Muscle of arm (tissue), 12 donors: ENCODE results near the gene AURKA. TPM values are rescaled to one million over a fixed set of nuclear protein-coding genes. Genes with fewer than 3 reads are reported as not detected.
"Not testable (repeated sequence)": the region's sequence is repeated elsewhere in the genome, so short reads cannot be mapped to it uniquely, and the experiment has no call there.

Experiments
- DNase-seq: peaks from one replicate; pipeline ENCODE4 v3.0.0-alpha.2; 2013
- polyA plus RNA-seq, 12 donors: library from polyadenylated mRNA; unstranded; fragments of 120-200 nt; gene quantifications; one replicate each; pipeline ENCODE4 v1.2.1, GENCODE V29; 2013; ENCODE audit not compliant: insufficient read length in 12 of 12

AURKA gene
- polyA plus RNA-seq, 12 donors = 5.1 to 14.4 (median 9.4) TPM; not detected in 1

- DNase-seq = no peak
These were observed 30.8 kb upstream of the AURKA start for GRCh38 chr20:56422824-56423189.

DNA sequence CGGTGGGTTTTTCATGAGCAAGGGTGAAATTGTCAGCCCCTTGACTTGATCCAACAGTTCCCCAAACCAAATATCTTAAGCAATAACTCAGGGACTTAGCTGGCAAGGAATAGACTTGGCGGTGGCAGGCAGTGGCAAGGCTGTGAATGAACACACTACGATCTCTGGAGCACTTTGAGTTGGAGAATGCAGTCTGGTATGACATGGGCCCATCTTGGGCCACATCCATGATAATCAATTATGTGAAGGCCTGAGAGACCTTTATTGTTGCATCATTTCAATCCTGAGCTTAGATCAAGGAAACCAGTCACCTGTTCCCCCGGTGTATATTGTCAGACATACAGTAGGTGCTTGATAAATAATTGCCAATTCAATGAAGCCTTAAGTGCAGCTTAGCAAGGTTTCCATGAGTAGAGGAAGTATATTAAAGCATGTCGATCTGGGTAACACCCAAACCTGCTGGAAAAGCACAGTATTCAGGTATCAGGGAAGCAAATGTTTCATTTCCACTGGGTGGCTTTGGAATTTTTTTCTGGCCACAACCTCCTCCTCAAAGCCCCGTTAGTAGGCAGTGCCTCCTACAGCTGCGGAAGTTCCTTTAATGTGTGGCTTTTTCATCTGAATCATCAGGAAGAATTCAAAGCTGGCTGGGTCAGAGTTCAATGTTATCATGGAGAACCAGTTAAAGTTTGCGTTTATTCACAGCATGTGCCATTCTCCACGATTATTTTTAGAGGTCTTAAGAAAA lies 30.2 kb upstream of the AURKA start:
- DNase-seq = no peak

DNA sequence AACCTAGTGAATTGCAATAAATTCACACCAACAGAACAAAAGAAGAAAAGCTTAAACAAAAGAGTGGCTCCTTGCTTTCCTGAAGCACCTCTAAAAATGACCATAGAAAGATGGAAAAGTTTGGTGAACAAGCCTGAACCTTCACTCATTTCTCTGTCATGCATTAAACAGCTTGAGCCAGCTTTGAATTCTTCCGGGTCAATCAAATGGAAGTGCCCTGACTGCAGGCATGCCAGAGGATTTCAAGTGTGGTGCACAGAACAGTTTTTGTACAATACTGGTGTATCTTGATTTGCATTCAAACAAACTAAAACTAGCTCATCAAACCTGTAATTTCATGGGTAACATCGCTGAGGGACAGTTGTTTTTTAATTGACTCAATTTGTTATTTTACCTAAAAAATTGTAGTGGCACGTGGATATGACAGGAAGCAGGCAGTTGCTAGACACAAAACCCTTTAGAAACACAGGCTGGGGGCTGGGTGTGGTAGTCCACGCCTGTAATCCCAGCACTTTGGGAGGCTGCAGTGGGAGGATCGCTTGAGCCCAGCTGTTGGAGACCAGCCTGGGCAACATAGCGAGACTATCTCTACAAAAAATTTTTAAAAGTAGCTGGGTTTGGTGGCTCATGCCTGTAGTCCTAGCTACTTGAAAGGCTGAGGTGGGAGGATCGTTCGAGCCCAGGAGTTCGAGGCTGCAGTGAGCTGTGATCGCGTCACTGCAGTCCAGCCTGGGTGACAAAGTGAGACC lies 29.1 kb upstream of the AURKA start:
- no peak for DNase-seq

DNA sequence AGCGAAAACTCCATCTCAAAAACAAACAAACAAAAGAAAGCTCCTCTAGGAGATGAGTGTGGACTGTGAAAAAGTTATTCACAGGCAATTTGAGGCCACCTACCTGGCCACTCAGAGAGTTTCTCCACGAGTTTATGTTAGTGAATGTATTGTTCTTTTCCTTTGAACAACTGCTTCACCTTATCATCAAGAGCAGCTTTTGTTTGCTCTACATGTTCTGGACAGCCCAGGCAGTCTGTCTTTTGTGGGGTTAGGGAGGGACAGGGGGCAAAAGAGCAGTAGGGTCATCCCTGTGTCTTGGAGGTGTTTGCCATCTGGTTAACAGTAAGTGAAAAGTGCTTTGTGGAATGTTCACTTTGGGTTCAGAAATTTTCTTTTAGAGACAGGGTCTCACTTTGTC lies 28.0 kb upstream of the AURKA start:
- DNase-seq = no peak

DNA sequence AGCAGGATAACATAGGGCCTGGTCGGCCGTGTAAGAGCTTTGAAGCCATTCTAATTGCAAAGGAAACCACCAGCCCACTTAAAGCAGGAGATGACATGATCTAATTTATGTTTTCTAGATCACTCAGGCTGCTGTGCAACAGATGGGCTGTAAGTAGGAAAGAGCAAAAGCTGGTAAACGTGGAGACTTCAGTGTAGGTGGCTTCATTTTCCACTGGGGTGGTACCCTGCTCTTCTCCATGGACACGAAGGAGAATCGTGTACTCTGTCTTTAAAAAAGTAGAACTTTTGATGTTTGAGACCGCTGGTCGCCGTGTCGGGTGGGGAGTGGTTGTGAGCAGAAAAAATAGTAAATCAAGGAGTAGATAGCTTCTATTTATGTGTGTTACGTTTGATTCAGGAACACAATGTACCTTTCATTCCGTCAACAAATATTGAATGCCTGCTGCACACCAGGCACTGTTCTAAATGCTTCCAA lies 26.4 kb upstream of the AURKA start:
- DNase-seq = no peak

GRCh38 chr20:56417911-56418310 lies 25.9 kb upstream of the AURKA start:
- no peak for DNase-seq

DNA sequence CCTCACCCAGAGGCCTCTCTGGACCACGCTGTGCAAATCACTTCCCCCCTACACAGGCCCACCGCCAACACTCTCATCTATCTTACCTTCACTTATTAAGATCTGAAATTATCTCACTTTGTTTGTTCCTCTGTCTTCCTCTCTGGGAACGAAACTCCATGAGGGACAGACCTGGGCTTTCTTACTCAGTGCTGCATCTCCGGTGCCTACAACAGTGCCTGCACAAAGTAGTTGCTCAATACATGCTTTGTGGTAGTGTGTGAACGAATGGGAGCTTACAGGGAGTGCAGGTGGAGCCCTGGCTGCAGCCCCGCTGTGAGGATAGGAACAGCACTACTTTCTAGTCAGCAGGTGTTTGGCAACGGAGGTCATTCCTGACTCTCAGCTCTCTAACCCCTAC lies 25.4 kb upstream of the AURKA start:
- DNase-seq = no peak

DNA sequence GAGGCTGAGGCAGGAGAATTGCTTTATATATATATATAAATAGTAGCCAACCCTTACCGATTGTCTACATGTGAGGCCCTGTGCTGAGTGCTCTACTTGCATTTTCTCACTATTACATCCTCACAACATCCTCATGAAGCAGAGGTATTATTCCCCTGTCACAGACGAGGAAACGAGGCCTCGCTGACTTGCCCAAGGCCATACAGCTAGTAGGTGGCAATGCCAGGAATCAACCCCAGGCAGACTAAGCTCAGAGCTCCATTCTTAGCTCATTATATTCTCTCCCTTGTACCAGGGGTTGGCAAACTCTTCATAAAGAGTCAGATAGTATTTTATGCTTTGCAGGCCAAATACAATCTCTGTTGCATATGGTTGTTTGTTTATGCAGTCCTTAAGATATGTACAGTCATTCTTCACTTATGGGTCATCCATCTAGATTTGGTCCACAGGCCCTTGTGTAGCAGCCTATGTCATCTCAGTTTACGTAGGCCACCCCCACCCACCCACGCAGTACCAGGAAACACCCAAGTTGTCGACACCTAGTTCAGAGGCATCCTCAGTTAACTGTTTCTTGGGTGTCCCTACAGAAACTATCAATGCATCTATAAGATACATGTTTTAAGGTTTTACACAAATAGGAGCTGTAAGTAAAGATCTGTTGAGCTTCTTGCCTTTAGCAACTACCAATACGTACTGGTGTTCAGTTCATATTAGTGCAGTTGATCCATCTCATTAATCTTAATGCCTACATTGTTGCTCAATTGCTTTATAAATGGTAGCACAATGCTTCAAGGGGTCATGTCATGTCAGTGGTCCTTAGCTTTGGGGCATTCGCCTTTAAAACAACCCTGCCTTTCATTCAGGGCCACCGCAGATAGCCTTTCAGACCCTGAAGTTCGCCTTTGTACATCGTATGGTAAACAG lies 23.1 kb upstream of the AURKA start:
- DNase-seq = no peak

GRCh38 chr20:56412949-56413348 lies 20.9 kb upstream of the AURKA start:
- DNase-seq = no peak

GRCh38 chr20:56412473-56412790 lies 20.4 kb upstream of the AURKA start:
- no peak for DNase-seq

- DNase-seq = no peak
These were observed 19.9 kb upstream of the AURKA start, which contains the start of gene CASS4 for GRCh38 chr20:56411759-56412472. Gene CASS4, plus strand, starts transcription at chr20:56412260. Its CDS starts 199 bp downstream, at chr20:56412459.

GRCh38 chr20:56411287-56411686 lies 19.3 kb upstream of the AURKA start:
- DNase-seq = not testable (repeated sequence)

DNA sequence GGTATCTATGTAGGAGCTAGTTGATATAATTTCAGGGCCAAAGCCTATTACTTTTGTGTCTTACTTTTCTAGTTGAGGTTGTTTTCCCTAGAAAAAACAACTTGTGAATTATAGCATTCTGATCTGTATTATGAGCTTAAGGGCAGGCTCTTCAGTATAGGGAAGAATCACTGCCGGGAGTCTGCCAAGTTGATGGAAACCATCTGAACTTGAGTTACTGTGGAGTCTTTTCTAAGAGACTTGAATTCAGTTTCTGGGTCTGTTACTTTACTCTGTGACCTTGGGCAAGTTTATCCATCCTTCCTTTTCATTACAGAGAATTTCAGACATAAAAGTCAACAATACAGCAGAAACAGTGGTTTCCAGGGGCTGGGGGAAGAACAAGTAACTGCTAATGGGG lies 17.9 kb upstream of the AURKA start:
- no peak for DNase-seq

- no peak for DNase-seq
These were observed 17.5 kb upstream of the AURKA start for GRCh38 chr20:56409521-56409920.

- DNase-seq = no peak
These were observed 14.9 kb upstream of the AURKA start for GRCh38 chr20:56406910-56407309.

DNA sequence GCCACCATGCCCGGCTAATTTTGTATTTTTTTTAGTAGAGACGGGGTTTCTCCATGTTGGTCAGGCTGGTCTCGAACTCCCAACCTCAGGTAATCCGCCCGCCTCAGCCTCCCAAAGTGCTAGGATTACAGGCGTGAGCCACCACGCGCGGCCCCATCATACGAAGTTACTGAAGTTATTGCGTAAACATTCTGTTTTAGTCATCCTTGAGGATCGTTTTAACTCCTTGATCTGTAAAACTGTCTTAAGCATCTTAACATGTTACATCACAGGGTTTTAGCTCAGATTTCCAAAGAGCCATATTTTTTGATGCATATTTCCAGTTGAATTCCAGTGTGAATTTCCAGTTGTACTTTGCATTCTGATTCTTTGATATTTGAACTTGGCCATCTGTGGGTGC lies 13.3 kb upstream of the AURKA start:
- not testable (repeated sequence) for DNase-seq

GRCh38 chr20:56403465-56403864 lies 11.4 kb upstream of the AURKA start:
- no peak for DNase-seq

DNA sequence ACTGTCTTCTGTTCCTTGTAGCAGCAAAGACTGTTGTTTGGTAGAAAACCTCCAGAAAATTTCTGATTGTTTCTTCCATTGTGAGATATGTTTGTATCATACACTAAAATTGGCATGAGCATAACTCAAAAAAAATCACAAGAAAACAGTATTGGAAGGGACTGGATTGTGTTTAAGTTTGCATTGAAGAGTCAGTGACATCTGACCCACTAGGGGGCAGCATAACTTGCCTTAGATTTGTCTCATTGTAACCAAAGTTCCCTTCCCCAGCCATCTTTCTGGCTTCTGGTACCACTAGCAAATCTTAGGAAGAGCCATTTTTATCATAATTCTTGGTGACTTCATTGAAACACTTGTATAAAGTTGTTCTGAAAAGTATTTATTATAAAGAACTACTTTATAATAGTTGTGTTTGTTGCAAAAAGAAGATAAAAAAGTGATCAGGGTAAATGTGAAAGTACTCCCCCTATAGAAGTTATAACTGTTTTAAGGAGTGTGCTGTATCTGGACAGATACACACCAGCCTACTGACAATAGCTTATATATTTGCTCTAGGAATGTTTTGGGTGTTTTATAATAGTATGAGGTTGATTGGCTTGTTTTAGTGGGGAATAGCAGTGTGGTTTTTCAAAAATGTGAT lies 8.1 kb upstream of the AURKA start:
- peak; percentile 74 for DNase-seq

- no peak for DNase-seq
These were observed 3.2 kb upstream of the AURKA start for GRCh38 chr20:56395166-56395565.

- DNase-seq = no peak
These were observed 1.6 kb upstream of the AURKA start for GRCh38 chr20:56393653-56394052.

DNA sequence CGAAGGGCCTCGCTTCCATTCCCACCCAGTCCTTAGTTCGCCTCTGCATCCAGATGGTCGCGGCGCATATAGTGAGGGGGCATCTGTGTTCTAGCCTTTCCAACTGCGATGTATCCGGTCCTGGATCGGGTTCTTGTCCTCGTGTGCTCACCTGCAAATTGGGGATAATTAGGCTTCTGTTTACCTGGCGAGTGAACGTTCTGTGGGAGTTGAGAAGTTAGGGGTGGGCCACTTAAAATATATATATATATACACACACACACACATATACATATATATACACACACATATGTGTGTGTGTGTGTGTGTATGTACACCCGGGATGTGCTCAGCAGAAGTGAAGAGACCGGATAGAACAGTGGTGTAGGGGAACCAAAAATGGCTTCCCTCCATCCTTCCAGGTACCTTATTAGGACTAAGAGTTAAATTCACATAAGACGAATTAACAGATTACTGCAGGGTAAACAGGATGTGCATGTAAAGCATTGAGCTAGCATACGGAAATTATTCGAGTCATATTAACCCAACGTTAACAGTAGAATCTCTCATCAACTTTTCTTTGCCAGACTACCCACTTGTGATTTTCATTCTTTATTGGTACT lies 967 bp upstream of the AURKA start:
- no peak for DNase-seq
